SK-N-MC (cell line): ENCODE data around the gene GIPC1.

ENCODE experiments used
- EZH2 ChIP-seq: fragments of 200-600 bp; sonication (generic); IDR thresholded peaks from one replicate; pipeline ENCODE4 v1.6.1; 2017; ENCODE audit warnings: antibody characterized with exemption
- POLR2AphosphoS5 ChIP-seq: IDR thresholded peaks from 2 replicates; pipeline ENCODE4 v1.6.1; 2012; ENCODE audit warnings: mild to moderate bottlenecking, low read depth, low read length, borderline replicate concordance

- no peak for TF ChIP-seq POLR2AphosphoS5
- no peak for TF ChIP-seq EZH2
These were observed 24.6 kb upstream of the GIPC1 start for GRCh38 chr19:14520543-14520942.
